Ectodermal cell (in vitro differentiated cells): ENCODE measurements around the gene POLN.

Experiments used
- H3K27ac ChIP-seq: 2 replicates; pipeline ENCODE4 v1.7.0; 2013; ENCODE audit warnings: mild to moderate bottlenecking, low read depth, low read length; ENCODE audit not compliant: insufficient read depth, poor library complexity, severe bottlenecking
- H3K27me3 ChIP-seq: 2 replicates; pipeline ENCODE4 v1.7.0; 2013; ENCODE audit warnings: mild to moderate bottlenecking, low read length; ENCODE audit not compliant: insufficient read depth, control insufficient read depth, poor library complexity, severe bottlenecking
- H3K36me3 ChIP-seq: one replicate; pipeline ENCODE4 v1.7.0; 2013; ENCODE audit warnings: low read length; ENCODE audit not compliant: control insufficient read depth, insufficient read depth
- H3K4me1 ChIP-seq: one replicate; pipeline ENCODE4 v1.7.0; 2013; ENCODE audit warnings: low read length; ENCODE audit not compliant: control insufficient read depth, insufficient read depth
- H3K4me3 ChIP-seq: 2 replicates; pipeline ENCODE4 v1.7.0; 2013; ENCODE audit warnings: low read depth, low read length, control low read depth; ENCODE audit not compliant: insufficient read depth
- H3K9me3 ChIP-seq: 2 replicates; pipeline ENCODE4 v1.7.0; 2013; ENCODE audit warnings: mild to moderate bottlenecking, low read length, moderate library complexity; ENCODE audit not compliant: control insufficient read depth
- WGBS, 2 experiments: methylation state at CpG; one replicate each; pipeline ENCODE4 v1.1.7; 2013; ENCODE audit warnings: missing lambda C conversion rate in 2 of 2; 5-methylcytosine and 5-hydroxymethylcytosine counted together

The POLN gene

GRCh38 chr4:2075171-2075986 is 166.5 kb downstream of the POLN start:
- no peaks in the 10 kb centered on the region for H3K36me3 ChIP-seq
- H3K9me3 ChIP-seq, result no peaks in the 10 kb centered on the region
- H3K27me3 ChIP-seq, result no peaks in the 10 kb centered on the region
- H3K27ac ChIP-seq, result no peak overlapping the region
- 91 to 93% methylated on average over 12 of the region's 12 CpGs for WGBS, 2 experiments
- peaks cover 18% of the 10 kb centered on the region for H3K4me1 ChIP-seq
- H3K4me3 ChIP-seq, result no peak overlapping the region

DNA sequence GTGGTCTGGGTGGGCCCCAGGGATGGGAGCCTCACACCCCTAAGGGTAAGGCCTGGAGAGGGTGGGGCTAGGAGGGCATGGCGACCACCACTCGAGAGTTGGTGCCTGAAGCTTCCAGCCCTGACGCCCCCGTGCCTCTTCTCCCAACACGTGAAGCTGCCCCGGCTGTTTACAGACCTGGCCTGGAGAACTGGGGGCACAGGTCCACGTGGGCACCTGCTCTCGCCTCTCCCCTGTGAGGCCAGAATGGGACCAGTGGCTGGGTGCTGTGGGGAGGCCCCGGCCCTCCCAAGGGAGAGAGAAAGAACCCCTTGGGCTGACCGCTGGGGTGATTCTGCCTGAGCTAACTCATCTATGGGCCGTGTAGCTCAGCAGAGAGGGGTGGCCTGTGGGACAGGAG is 167.3 kb downstream of the POLN start:
- peaks cover 15% of the 10 kb centered on the region for H3K4me1 ChIP-seq

DNA sequence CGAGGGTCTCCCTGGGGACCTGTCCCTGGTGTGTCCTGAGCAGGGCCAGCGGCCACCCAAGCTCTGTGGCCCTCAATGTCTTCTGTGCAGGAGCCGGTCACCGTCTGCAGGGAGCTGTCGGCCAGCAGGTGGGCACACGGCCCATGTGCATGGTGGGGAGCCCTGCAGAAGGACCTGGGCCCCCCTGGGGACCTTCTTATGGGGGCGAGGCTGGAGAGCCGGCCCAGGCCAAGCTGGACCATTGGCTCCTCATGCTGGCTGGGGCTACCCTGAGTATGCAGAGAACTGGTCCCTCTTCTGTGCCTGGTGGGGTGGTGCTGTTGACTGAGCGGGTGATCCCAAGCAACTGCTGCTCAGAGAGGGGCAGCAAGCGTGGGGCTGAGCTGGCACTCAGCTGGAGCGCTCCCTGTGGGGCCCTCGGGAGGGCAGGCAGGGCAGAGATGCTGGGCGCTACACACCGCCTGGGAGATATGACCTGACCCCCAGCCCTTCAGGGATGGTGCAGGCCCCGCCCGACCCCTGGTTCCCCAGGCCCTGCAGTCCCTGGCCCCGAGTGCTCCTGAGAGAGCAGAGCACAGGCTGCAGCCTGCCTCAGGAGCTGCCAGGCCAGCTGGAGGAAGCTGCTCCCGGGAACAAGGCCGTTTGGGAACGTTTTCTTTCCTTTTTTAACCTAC is 168.0 kb downstream of the POLN start:
- WGBS, 2 experiments, result 93 to 94% methylated on average over 20 of the region's 20 CpGs

More for the DNA sequence above, 167.3 kb downstream of the POLN start:
- Histone ChIP-seq H3K27ac (no peak overlapping the region), H3K36me3 (no peaks in the 10 kb centered on the region), H3K27me3 (no peaks in the 10 kb centered on the region), H3K4me3 (no peak overlapping the region), H3K9me3 (no peaks in the 10 kb centered on the region)
- WGBS, 2 experiments, result 91 to 92% methylated on average over 11 of the region's 11 CpGs

GRCh38 chr4:2072971-2073807 is 168.7 kb downstream of the POLN start:
- H3K27me3 ChIP-seq, result no peaks in the 10 kb centered on the region
- no peaks in the 10 kb centered on the region for H3K36me3 ChIP-seq
- no peak overlapping the region for H3K4me3 ChIP-seq
- WGBS, 2 experiments, result 91 to 92% methylated on average over 20 of the region's 20 CpGs
- no peak overlapping the region for H3K27ac ChIP-seq
- no peaks in the 10 kb centered on the region for H3K9me3 ChIP-seq
- H3K4me1 ChIP-seq, result peaks cover 22% of the 10 kb centered on the region

More for the DNA sequence above, 168.0 kb downstream of the POLN start:
- H3K4me1 ChIP-seq, result peaks cover 21% of the 10 kb centered on the region
- H3K4me3 ChIP-seq, result no peak overlapping the region
- no peaks in the 10 kb centered on the region for H3K9me3 ChIP-seq
- H3K27ac ChIP-seq, result no peak overlapping the region
- no peaks in the 10 kb centered on the region for H3K27me3 ChIP-seq
- no peaks in the 10 kb centered on the region for H3K36me3 ChIP-seq

GRCh38 chr4:2071912-2072867 is 169.7 kb downstream of the POLN start:
- Histone ChIP-seq H3K27me3 (no peaks in the 10 kb centered on the region), H3K36me3 (no peaks in the 10 kb centered on the region), H3K27ac (no peak overlapping the region), H3K4me3 (no peak overlapping the region), H3K9me3 (no peaks in the 10 kb centered on the region), H3K4me1 (peaks cover 22% of the 10 kb centered on the region)
- WGBS, 2 experiments, result 70 to 75% methylated on average over 28 of the region's 28 CpGs

DNA sequence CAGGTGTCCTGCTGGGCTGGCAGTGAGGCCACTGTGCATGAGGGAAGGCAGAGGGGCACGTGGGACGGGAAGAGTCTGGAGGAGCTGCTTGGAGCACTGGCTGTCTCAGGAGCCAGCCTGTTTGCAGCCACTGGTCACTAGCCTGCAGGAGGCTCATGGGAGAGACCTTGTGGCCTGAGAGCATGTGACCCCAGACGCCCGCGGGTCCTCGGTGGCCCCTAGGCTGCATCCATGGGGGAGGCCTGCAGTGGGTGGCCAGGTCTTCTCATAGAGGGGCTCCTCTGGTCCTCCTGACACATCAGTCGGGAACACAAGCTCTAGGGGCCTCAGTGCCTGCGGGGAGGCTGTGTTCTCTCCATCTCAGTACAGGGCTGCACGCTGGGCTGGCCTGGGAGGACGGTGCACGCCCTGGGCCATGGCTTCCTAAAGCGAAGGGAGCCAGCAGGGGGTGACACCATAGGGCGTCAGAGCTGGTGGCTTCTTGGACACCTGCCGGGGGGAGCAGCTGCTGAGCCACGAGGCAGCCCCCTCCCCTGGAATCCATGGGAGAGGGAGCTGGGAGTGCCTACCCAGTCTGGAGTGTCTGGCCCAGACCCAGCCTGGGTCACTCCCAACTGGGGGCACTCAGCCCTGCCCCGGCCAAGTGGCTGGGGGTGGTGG is 170.5 kb downstream of the POLN start:
- H3K4me1 ChIP-seq, result peaks cover 22% of the 10 kb centered on the region
- H3K36me3 ChIP-seq, result no peaks in the 10 kb centered on the region
- 62 to 67% methylated on average over 16 of the region's 16 CpGs for WGBS, 2 experiments
- H3K27ac ChIP-seq, result no peak overlapping the region
- H3K27me3 ChIP-seq, result no peaks in the 10 kb centered on the region
- no peak overlapping the region for H3K4me3 ChIP-seq
- no peaks in the 10 kb centered on the region for H3K9me3 ChIP-seq

- 86 to 90% methylated on average over 22 of the region's 22 CpGs for WGBS, 2 experiments
- H3K27me3 ChIP-seq, result no peaks in the 10 kb centered on the region
- H3K36me3 ChIP-seq, result no peaks in the 10 kb centered on the region
- H3K27ac ChIP-seq, result no peak overlapping the region
- H3K4me1 ChIP-seq, result peaks cover 22% of the 10 kb centered on the region
- no peaks in the 10 kb centered on the region for H3K9me3 ChIP-seq
- H3K4me3 ChIP-seq, result no peak overlapping the region
Observed at GRCh38 chr4:2070421-2071251, 171.3 kb downstream of the POLN start.

GRCh38 chr4:2069986-2070385 is 171.9 kb downstream of the POLN start:
- no peak overlapping the region for H3K27ac ChIP-seq
- peaks cover 22% of the 10 kb centered on the region for H3K4me1 ChIP-seq
- no peaks in the 10 kb centered on the region for H3K36me3 ChIP-seq
- H3K27me3 ChIP-seq, result no peaks in the 10 kb centered on the region
- WGBS, 2 experiments, result 74 to 77% methylated on average over 14 of the region's 14 CpGs
- no peak overlapping the region for H3K4me3 ChIP-seq
- no peaks in the 10 kb centered on the region for H3K9me3 ChIP-seq
